ENCODE measurements around the gene FGGY. TPM values are rescaled to one million over a fixed set of nuclear protein-coding genes. Genes with fewer than 3 reads are reported as not detected.

The FGGY gene
- total RNA-seq, 1 donor from 2014 or later, result 18.2 TPM

- Mint-ChIP-seq H3K27ac (no peak overlapping the region), H3K9me3 (ENCODE audit: low read depth) (peaks cover 6% of the 10 kb centered on the region), H3K27me3 (no peaks in the 10 kb centered on the region), H3K36me3 (ENCODE audit: insufficient read depth) (no peaks in the 10 kb centered on the region), H3K4me3 (ENCODE audit: low read depth) (no peak overlapping the region), H3K4me1 (ENCODE audit: low read depth) (peaks cover 23% of the 10 kb centered on the region)
- TF ChIP-seq, protein P1, sequence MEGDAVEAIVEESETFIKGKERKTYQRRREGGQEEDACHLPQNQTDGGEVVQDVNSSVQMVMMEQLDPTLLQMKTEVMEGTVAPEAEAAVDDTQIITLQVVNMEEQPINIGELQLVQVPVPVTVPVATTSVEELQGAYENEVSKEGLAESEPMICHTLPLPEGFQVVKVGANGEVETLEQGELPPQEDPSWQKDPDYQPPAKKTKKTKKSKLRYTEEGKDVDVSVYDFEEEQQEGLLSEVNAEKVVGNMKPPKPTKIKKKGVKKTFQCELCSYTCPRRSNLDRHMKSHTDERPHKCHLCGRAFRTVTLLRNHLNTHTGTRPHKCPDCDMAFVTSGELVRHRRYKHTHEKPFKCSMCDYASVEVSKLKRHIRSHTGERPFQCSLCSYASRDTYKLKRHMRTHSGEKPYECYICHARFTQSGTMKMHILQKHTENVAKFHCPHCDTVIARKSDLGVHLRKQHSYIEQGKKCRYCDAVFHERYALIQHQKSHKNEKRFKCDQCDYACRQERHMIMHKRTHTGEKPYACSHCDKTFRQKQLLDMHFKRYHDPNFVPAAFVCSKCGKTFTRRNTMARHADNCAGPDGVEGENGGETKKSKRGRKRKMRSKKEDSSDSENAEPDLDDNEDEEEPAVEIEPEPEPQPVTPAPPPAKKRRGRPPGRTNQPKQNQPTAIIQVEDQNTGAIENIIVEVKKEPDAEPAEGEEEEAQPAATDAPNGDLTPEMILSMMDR (IDR thresholded peaks at IDR 0.05; ENCODE audit: unreplicated experiment), result no peak
- no peak for DNase-seq (ENCODE audit: low spot score, unreplicated experiment)
Observed at GRCh38 chr1:59314776-59315528, 18.1 kb downstream of the FGGY start.

- H3K4me1 Mint-ChIP-seq (ENCODE audit: low read depth), result peaks cover 23% of the 10 kb centered on the region
- H3K36me3 Mint-ChIP-seq (ENCODE audit: insufficient read depth), result no peaks in the 10 kb centered on the region
- H3K4me3 Mint-ChIP-seq (ENCODE audit: low read depth), result no peak overlapping the region
- H3K27ac Mint-ChIP-seq, result peak overlapping the region; percentile 50
- H3K9me3 Mint-ChIP-seq (ENCODE audit: low read depth), result peaks cover 6% of the 10 kb centered on the region
- DNase-seq (ENCODE audit: low spot score, unreplicated experiment), result no peak
- TF ChIP-seq, protein P1 (IDR thresholded peaks at IDR 0.05; ENCODE audit: unreplicated experiment), result no peak
- no peaks in the 10 kb centered on the region for H3K27me3 Mint-ChIP-seq
Observed at GRCh38 chr1:59315529-59316463, 18.9 kb downstream of the FGGY start.

GRCh38 chr1:59316497-59317128, 19.7 kb downstream of the FGGY start:
- H3K36me3 Mint-ChIP-seq (ENCODE audit: insufficient read depth), result no peaks in the 10 kb centered on the region
- H3K4me1 Mint-ChIP-seq (ENCODE audit: low read depth), result peaks cover 23% of the 10 kb centered on the region
- H3K9me3 Mint-ChIP-seq (ENCODE audit: low read depth), result peaks cover 6% of the 10 kb centered on the region
- no peak overlapping the region for H3K4me3 Mint-ChIP-seq (ENCODE audit: low read depth)
- DNase-seq (ENCODE audit: low spot score, unreplicated experiment), result no peak
- H3K27me3 Mint-ChIP-seq, result no peaks in the 10 kb centered on the region
- TF ChIP-seq, protein P1 (IDR thresholded peaks at IDR 0.05; ENCODE audit: unreplicated experiment), result no peak
- H3K27ac Mint-ChIP-seq, result no peak overlapping the region

DNA sequence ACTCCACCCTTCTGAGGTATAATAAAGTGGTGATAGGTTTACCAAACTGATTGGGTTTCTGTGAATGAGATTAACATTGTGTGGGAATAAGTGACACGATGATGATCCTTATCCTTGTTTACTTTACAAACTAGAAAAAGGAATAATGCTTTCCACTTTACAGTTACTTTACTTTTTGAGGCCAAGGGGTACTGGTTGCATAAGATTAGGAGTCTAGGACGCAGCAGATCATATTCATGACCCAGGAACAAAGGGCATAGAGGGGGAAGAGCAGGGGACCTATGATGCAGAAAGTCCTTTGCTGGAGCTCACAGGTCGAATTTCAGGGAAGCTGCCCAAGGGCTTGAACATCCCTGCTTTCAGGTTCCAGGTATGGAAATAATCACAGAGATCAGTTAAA, 20.4 kb downstream of the FGGY start:
- Mint-ChIP-seq H3K9me3 (ENCODE audit: low read depth) (peaks cover 5% of the 10 kb centered on the region), H3K27me3 (no peaks in the 10 kb centered on the region), H3K27ac (no peak overlapping the region), H3K4me3 (ENCODE audit: low read depth) (no peak overlapping the region), H3K4me1 (ENCODE audit: low read depth) (peaks cover 23% of the 10 kb centered on the region), H3K36me3 (ENCODE audit: insufficient read depth) (no peaks in the 10 kb centered on the region)
- TF ChIP-seq, protein P1 (IDR thresholded peaks at IDR 0.05; ENCODE audit: unreplicated experiment), result no peak
- no peak for DNase-seq (ENCODE audit: low spot score, unreplicated experiment)

- Mint-ChIP-seq H3K27me3 (no peaks in the 10 kb centered on the region), H3K4me3 (ENCODE audit: low read depth) (no peak overlapping the region), H3K9me3 (ENCODE audit: low read depth) (peaks cover 4% of the 10 kb centered on the region), H3K27ac (no peak overlapping the region), H3K36me3 (ENCODE audit: insufficient read depth) (no peaks in the 10 kb centered on the region), H3K4me1 (ENCODE audit: low read depth) (peaks cover 27% of the 10 kb centered on the region)
- TF ChIP-seq, protein P1 (IDR thresholded peaks at IDR 0.05; ENCODE audit: unreplicated experiment), result no peak
- no peak for DNase-seq (ENCODE audit: low spot score, unreplicated experiment)
Observed at GRCh38 chr1:59317780-59318179, 20.9 kb downstream of the FGGY start.
